ENCODE data around the gene SLC25A11. TPM values are rescaled to one million over a fixed set of nuclear protein-coding genes. Genes with fewer than 3 reads are reported as not detected.

The SLC25A11 gene
- total RNA-seq, 8 experiments from 2014 or later: 36.1 to 100 (median 51.0) TPM

- Histone ChIP-seq H3K27ac (peak overlapping the region; percentile 69 to 80), H3K4me1 (replicated peaks in 1 of 2) (peaks cover 7 to 22% of the 10 kb centered on the region in 2 donors), H3K4me3 (peak overlapping the region in 4 of 5 donors; percentile 24 to 50 (median 32))
- ATAC-seq (replicated peaks in 6 of 8): peak in 2 of 8 experiments; percentile 31 to 32
- in situ Hi-C loops (cut with MboI; ENCODE audit: low pct_unique_long_range_greater_than_20kb in 2 of 9, low sequenced_read_pairs in 9 of 9, unreplicated experiment in 9 of 9): loop anchor here in 2 of 9 experiments (25.0 kb wide), 1 partner anchor 162 kb away; no protein-coding TSS in a partner anchor
- WGBS, 10 experiments: 30 to 100% (median 45%) methylated on average over 2 to 31 of the region's 65 CpGs; no CpG with 5 or more reads in 4 of the 10 experiments
Measured at GRCh38 chr17:4900231-4901107, 39.4 kb downstream of the SLC25A11 start.

DNA sequence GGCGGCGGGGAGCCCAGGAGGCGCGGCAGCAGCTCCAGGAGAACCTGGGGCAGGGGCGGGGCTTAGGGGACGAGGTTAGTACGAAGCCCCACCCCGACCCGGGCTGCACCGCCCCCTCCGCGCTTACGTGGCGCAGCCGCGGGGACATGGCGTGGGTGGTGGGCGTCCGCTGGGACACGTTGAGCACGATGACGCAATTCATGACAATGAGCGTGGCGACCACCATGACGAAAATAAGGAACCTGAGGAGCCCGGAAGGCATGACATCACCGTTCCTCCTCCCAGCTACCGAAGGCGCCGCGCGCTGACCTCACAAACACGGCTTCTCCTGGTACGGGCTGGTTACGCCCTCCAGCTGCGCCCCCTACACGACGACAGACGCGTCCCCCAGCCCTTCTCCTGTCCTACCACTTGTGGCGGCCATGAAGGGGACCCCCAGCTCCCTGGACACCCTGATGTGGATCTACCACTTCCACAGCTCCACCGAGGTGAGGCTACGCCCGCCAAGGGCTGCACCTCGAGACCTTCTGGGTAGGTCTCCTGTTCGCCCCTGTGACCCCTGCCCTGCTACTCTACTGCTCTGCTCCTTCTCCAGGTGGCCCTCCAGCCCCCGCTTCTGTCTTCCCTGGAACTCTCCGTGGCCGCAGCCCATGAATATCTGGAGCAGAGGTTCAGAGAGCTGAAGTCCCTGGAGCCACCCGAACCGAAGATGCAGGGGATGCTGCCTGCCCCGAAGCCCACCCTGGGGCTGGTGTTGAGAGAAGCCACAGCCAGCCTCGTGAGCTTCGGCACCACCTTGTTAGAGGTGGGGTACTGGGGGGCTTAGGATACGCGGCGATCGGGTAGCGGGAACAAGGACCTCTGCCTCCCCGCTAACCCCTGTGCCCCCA is 40.3 kb downstream of the SLC25A11 start, which contains the start of gene C17orf107:
Gene C17orf107 (plus strand): TSS at position 196 of the 890 bp plus-strand sequence. CDS start 227 bp downstream, at position 423.
- peaks cover 7 to 22% of the 10 kb centered on the region in 2 donors for H3K4me1 ChIP-seq (replicated peaks in 1 of 2)
- peak within 1 kb of the TSS; percentile 79 to 80 for H3K27ac ChIP-seq
- in situ Hi-C loops (cut with MboI; ENCODE audit: low pct_unique_long_range_greater_than_20kb in 2 of 9, low sequenced_read_pairs in 9 of 9, unreplicated experiment in 9 of 9): loop anchor here in 5 of 9 experiments (25.0 kb wide), 4 partner anchors 112 to 187 kb away; partner anchors contain the start of genes ARRB2 (in 1 of the 5), CXCL16 (in 1 of the 5), GLTPD2 (in 1 of the 5) and MED11 (in 1 of the 5)
- ATAC-seq (replicated peaks in 6 of 8): peak; percentile 53 to 83 (median 72)
- H3K4me3 ChIP-seq: peak within 1 kb of the TSS; percentile 18 to 50 (median 26)
- WGBS, 10 experiments: 30 to 40% methylated on average over 5 to 7 of the region's 60 CpGs; no CpG with 5 or more reads in 8 of the 10 experiments

- ATAC-seq (replicated peaks in 6 of 8): peak in 6 of 8 experiments; percentile 0 to 9 (median 2)
- Histone ChIP-seq H3K4me3 (peak overlapping the region; percentile 18 to 50 (median 26)), H3K4me1 (replicated peaks in 1 of 2) (peaks cover 7 to 22% of the 10 kb centered on the region in 2 donors), H3K27ac (peak overlapping the region; percentile 70 to 79)
- in situ Hi-C loops (cut with MboI; ENCODE audit: low pct_unique_long_range_greater_than_20kb in 2 of 9, low sequenced_read_pairs in 9 of 9, unreplicated experiment in 9 of 9): loop anchor here in 3 of 9 experiments (25.0 kb wide), 3 partner anchors 112 to 187 kb away; partner anchors contain the start of genes ARRB2 (in 1 of the 3), CXCL16 (in 1 of the 3), GLTPD2 (in 1 of the 3) and MED11 (in 1 of the 3)
- WGBS, 10 experiments: 60% methylated on average over 3 of the region's 34 CpGs; no CpG with 5 or more reads in 9 of the 10 experiments
Measured at GRCh38 chr17:4898927-4899326, 40.9 kb downstream of the SLC25A11 start.

- ATAC-seq (replicated peaks in 6 of 8): no peak
- peak overlapping the region in 1 of 5 donors; percentile 50 for H3K4me3 ChIP-seq
- in situ Hi-C loops (cut with MboI; ENCODE audit: low pct_unique_long_range_greater_than_20kb in 2 of 9, low sequenced_read_pairs in 9 of 9, unreplicated experiment in 9 of 9): loop anchor here in 3 of 9 experiments (25.0 kb wide), 3 partner anchors 111 to 186 kb away; partner anchors contain the start of genes ARRB2 (in 1 of the 3), CXCL16 (in 1 of the 3), GLTPD2 (in 1 of the 3) and MED11 (in 1 of the 3)
- peaks cover 7 to 22% of the 10 kb centered on the region in 2 donors for H3K4me1 ChIP-seq (replicated peaks in 1 of 2)
- WGBS, 10 experiments: 93% methylated on average over 3 of the region's 8 CpGs; no CpG with 5 or more reads in 8 of the 10 experiments
- H3K27ac ChIP-seq: no peak overlapping the region
Measured at GRCh38 chr17:4898351-4898750, 41.5 kb downstream of the SLC25A11 start.

- in situ Hi-C loops (cut with MboI; ENCODE audit: low pct_unique_long_range_greater_than_20kb in 2 of 9, low sequenced_read_pairs in 9 of 9, unreplicated experiment in 9 of 9): loop anchor here in 3 of 9 experiments (25.0 kb wide), 3 partner anchors 110 to 185 kb away; partner anchors contain the start of genes ARRB2 (in 1 of the 3), CXCL16 (in 1 of the 3), GLTPD2 (in 1 of the 3) and MED11 (in 1 of the 3)
- Histone ChIP-seq H3K4me1 (replicated peaks in 1 of 2) (peaks cover 7 to 22% of the 10 kb centered on the region in 2 donors), H3K27ac (no peak overlapping the region), H3K4me3 (peak overlapping the region in 1 of 5 donors; percentile 50)
- no peak for ATAC-seq (replicated peaks in 6 of 8)
- no CpG with 5 or more reads among the region's 5 CpGs for WGBS, 10 experiments
Measured at GRCh38 chr17:4897785-4898184, 42.1 kb downstream of the SLC25A11 start.

- no peak overlapping the region for H3K4me3 ChIP-seq
- no peak overlapping the region for H3K27ac ChIP-seq
- peaks cover 7 to 18% of the 10 kb centered on the region in 2 donors for H3K4me1 ChIP-seq (replicated peaks in 1 of 2)
- WGBS, 10 experiments: 80% methylated on average over 1 of the region's 10 CpGs; no CpG with 5 or more reads in 9 of the 10 experiments
- in situ Hi-C loops (cut with MboI; ENCODE audit: low pct_unique_long_range_greater_than_20kb in 2 of 9, low sequenced_read_pairs in 9 of 9, unreplicated experiment in 9 of 9): loop anchor here in 3 of 9 experiments (25.0 kb wide), 3 partner anchors 110 to 185 kb away; partner anchors contain the start of genes ARRB2 (in 1 of the 3), CXCL16 (in 1 of the 3), GLTPD2 (in 1 of the 3) and MED11 (in 1 of the 3)
- no peak for ATAC-seq (replicated peaks in 6 of 8)
Measured at GRCh38 chr17:4897198-4897687, 42.6 kb downstream of the SLC25A11 start.

DNA sequence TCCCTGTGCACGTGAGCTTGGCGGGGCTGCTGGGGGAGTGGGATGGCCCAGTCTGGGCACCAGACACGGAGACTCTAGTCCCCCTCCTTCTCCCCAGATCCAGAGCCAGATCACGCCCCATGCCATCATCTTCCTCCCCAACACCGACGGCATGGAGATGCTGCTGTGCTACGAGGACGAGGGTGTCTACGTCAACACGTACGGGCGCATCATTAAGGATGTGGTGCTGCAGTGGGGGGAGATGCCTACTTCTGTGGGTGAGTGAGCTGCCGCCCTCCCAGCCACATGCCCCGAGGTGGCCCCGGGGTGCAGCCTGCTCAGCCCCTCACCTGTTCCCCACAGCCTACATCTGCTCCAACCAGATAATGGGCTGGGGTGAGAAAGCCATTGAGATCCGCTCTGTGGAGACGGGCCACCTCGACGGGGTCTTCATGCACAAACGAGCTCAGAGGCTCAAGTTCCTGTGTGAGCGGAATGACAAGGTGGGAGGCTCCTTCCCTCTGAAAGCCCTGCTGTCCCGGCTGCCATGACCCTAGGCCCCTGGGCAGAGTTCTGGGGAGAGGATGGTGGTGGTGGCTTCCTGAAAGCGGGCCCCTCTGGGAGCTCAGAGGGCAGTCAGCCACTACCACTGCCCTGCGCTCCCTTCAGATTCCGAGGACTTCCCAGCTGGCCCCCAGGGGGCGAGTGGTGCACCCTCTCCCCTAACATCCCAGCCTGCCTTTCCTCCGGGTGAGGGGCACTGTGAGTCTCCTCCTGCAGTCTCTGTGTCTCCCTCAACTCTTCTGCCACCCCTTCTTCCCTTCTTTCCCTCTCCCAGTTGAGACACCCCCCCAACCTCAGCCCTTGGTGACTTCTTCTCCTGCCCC is 43.3 kb downstream of the SLC25A11 start:
- 60 to 100% (median 95%) methylated on average over 1 to 10 of the region's 27 CpGs; no CpG with 5 or more reads in 6 of the 10 experiments for WGBS, 10 experiments
- H3K4me3 ChIP-seq: no peak overlapping the region
- in situ Hi-C loops (cut with MboI; ENCODE audit: low pct_unique_long_range_greater_than_20kb in 2 of 9, low sequenced_read_pairs in 9 of 9, unreplicated experiment in 9 of 9): loop anchor here in 3 of 9 experiments (25.0 kb wide), 3 partner anchors 109 to 184 kb away; partner anchors contain the start of genes ARRB2 (in 1 of the 3), CXCL16 (in 1 of the 3), GLTPD2 (in 1 of the 3) and MED11 (in 1 of the 3)
- H3K4me1 ChIP-seq (replicated peaks in 1 of 2): peaks cover 7 to 18% of the 10 kb centered on the region in 2 donors
- ATAC-seq (replicated peaks in 6 of 8): no peak
- no peak overlapping the region for H3K27ac ChIP-seq

GRCh38 chr17:4895657-4896331 is 44.1 kb downstream of the SLC25A11 start:
- no peak overlapping the region for H3K27ac ChIP-seq
- ATAC-seq (replicated peaks in 6 of 8): no peak
- in situ Hi-C loops (cut with MboI; ENCODE audit: low pct_unique_long_range_greater_than_20kb in 2 of 9, low sequenced_read_pairs in 9 of 9, unreplicated experiment in 9 of 9): loop anchor here in 3 of 9 experiments (25.0 kb wide), 3 partner anchors 108 to 183 kb away; partner anchors contain the start of genes ARRB2 (in 1 of the 3), CXCL16 (in 1 of the 3), GLTPD2 (in 1 of the 3) and MED11 (in 1 of the 3)
- H3K4me1 ChIP-seq (replicated peaks in 1 of 2): peaks cover 7 to 18% of the 10 kb centered on the region in 2 donors
- no peak overlapping the region for H3K4me3 ChIP-seq
- WGBS, 10 experiments: 80 to 90% (median 81%) methylated on average over 2 to 13 of the region's 27 CpGs; no CpG with 5 or more reads in 7 of the 10 experiments

- WGBS, 10 experiments: 87 to 100% (median 88%) methylated on average over 1 to 13 of the region's 13 CpGs; no CpG with 5 or more reads in 7 of the 10 experiments
- Histone ChIP-seq H3K4me1 (replicated peaks in 1 of 2) (peaks cover 7 to 18% of the 10 kb centered on the region in 2 donors), H3K4me3 (no peak overlapping the region), H3K27ac (no peak overlapping the region)
- in situ Hi-C loops (cut with MboI; ENCODE audit: low pct_unique_long_range_greater_than_20kb in 2 of 9, low sequenced_read_pairs in 9 of 9, unreplicated experiment in 9 of 9): loop anchor here in 3 of 9 experiments (25.0 kb wide), 3 partner anchors 108 to 183 kb away; partner anchors contain the start of genes ARRB2 (in 1 of the 3), CXCL16 (in 1 of the 3), GLTPD2 (in 1 of the 3) and MED11 (in 1 of the 3)
- ATAC-seq (replicated peaks in 6 of 8): no peak
Measured at GRCh38 chr17:4895121-4895520, 44.7 kb downstream of the SLC25A11 start.

All from motor neuron (in vitro differentiated cells).